Left kidney (tissue), 2 donors: ENCODE data around the gene HIVEP3. TPM values are rescaled to one million over a fixed set of nuclear protein-coding genes. Genes with fewer than 3 reads are reported as not detected.

ENCODE experiments used
- DNase-seq: peaks from one replicate; pipeline ENCODE4 v3.0.0-alpha.2; 2013
- polyA plus RNA-seq: library from polyadenylated mRNA; unstranded; fragments of 120-200 nt; gene quantifications from one replicate; pipeline ENCODE4 v1.2.1, GENCODE V29; 2013; ENCODE audit not compliant: insufficient read length

The HIVEP3 gene
- polyA plus RNA-seq, 1 donor, result 4.0 TPM

DNA sequence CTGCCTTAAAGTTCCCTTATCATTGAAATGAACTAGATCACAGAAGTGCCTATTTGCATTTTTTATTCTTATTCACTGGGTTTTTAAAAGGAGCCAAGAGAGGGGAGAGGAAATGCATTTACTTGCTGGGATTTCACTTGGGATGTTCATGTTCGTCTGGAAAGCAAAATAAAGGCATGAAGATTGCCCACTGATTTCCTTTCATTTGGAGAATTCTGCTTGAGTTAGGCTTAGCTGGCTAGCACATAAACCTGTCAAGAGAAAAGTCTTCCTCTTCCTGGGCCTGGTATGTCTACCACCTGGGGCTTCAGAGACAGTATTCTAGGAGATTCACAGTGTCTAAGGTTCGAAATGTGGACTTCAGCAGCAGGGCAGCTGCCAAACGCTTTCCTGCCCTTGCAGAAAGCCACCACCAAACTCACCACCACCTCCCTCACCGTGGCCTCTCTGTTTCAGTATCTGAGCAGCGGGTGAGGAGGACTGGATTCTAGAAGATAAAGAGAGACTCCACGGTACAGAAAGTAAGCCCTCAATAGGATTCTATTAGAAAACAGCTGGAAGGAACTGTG is 44.5 kb downstream of the HIVEP3 start:
- no peak for DNase-seq

DNA sequence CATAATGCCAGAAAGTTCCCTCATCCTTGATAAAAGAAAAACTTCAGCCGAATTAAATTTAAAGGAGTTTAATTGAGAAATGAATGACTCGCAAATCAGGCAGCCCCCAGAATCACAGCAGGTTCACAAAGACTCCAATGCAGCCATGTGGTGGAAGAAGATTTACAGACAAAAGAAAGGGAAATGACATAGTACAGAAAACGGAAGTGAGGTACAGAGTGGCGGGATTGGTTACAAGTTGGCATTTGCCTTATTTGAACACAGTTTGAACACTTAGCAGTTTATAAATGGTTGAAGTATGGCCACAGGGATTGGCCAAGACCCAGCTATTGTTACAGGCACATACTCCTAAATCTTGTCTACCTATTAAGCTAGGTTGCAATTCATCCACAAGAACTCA is 46.6 kb downstream of the HIVEP3 start:
- no peak for DNase-seq

GRCh38 chr1:41870076-41870562 is 48.6 kb downstream of the HIVEP3 start:
- DNase-seq, result no peak

- DNase-seq, result no peak
Measured at GRCh38 chr1:41868241-41868998, 50.3 kb downstream of the HIVEP3 start.

- DNase-seq, result no peak
Measured at GRCh38 chr1:41866285-41866684, 52.4 kb downstream of the HIVEP3 start.

- DNase-seq, result no peak
Measured at GRCh38 chr1:41864471-41865040, 54.2 kb downstream of the HIVEP3 start.

DNA sequence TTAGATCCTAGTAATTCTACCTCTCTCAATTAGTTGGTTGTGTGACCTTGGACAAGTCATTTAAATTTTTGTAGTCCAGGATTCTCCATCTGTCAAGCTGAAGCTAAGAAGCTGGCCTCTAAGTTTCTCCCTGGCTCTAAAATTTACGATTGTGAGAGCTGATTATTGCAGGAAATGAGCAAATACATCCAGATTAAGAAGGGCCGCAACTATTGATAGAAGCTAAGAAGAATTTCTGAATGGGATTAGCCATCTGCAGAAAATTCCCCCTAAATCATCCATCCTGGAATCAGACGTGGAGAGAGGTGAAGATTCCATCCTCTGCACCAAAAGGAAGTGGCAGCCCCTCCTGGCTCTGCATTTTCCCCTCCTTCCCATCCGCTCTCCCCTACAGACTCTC is 55.0 kb downstream of the HIVEP3 start:
- no peak for DNase-seq

- no peak for DNase-seq
Measured at GRCh38 chr1:41862384-41863221, 56.1 kb downstream of the HIVEP3 start.

DNA sequence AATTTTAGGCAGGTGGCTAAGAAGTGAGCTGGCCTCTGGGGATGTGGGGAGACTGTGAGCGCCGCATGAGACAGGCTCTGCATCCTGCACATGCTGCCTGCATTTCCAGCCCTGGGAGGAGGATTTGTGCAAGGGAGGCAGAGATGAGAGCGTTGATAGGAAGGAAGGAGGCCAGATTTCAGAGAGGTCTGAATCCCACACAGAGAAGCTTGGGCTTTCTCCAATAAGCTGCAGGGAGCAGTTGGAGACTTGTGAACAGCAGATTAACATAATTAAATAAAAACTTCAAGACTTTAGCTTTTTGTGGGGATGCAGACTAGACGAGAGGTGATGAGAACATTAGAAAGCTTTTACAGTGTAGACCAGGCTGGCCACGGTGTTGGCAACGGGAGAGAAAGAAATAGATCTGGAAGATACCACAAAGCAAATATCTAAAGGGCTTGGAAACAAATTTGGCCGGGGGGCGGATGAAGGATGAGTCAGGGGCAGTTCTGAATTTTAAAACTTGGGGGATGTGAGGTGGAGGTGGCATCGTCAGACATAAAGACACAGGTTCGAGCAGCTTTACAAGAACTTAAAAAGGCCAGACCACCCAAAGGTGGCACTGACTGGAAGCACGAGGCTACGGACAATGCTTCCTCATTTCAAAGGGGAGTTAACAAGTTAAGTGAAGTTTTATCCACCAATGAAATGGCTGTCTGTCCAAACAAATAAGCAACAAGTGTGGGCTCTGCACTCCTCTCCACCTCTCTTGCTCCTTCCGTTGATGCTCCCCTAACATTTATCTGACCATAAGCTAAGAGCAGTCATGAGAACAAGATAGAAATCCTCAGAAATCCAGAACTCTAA is 57.0 kb downstream of the HIVEP3 start:
- DNase-seq, result no peak

GRCh38 chr1:41860771-41861170 is 58.0 kb downstream of the HIVEP3 start:
- DNase-seq, result no peak

DNA sequence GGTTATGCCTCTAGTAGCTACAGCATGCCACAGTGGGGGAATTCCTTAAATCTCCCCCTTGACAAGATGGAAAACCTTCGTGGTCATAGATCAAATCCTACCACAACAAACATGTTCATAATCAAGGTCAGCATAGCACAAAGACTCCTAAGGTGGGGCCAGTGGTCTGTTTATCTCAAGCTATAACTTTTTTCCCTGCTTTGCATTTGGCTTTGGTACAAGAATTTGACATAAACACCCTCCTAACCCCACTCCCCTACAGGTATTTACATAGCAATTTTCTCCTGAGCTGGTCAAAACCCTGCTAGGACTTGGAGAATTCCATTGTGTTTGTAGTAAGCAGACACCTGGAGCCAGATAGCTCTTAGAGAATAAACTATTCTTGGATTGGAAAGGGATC is 58.5 kb downstream of the HIVEP3 start:
- DNase-seq, result no peak

- no peak for DNase-seq
Measured at GRCh38 chr1:41859686-41860085, 59.0 kb downstream of the HIVEP3 start.

DNA sequence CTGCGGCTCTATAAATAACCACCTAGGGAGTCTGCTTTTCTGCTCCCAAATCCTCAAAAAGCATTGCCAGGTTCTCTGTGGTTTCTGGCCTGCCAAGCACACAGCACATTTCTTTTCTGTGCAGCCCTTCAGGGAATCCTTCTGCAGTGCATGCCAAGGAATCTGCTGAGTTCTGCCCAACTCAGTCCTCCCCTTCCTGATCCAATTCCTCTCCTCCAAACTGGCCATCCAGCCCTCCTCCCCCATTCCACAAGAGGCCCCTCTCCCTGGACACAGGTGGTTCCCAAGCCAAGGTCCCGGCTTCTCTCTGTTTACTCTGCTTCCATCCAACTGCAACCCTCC is 61.8 kb downstream of the HIVEP3 start:
- DNase-seq, result no peak

GRCh38 chr1:41856151-41856943 is 62.4 kb downstream of the HIVEP3 start:
- DNase-seq, result no peak

DNA sequence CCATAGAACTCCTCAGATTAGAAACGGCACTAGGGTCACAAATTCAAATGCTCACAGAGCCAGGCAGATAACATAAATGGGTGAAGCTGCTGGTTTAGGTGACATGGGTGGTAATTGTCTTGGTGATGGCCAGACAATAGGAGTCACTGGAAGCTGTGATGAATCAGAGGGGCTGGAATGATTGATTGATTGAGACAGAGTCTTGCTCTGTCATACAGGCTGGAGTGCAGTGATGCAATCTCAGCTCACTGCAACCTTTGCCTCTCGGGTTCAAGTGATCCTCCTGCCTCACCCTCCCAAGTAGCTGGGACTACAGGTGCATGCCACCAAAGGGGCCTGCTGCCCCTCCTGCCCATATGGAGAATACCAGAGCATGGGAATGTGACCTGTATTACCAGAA is 63.0 kb downstream of the HIVEP3 start:
- no peak for DNase-seq

- no peak for DNase-seq
Measured at GRCh38 chr1:41853907-41854306, 64.8 kb downstream of the HIVEP3 start.

DNA sequence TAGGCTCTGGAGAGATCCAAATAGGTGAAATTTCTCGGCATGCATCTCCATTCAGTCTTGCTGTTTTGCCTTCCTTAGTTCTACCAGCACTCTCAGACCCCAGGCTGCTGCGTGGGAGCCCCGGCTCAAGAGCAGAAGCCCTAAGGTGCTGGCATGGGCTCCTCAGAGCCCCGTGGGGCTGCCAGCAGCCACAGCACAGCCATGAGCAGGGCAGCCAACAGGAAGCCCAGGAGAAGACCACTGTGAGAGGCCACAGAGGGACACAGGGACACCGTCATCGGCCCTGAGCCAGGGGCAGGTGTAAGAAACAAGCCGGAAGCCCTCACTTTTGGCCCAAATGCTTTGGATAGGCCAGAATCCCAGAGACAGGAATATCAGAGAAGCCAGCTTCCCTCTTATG is 66.6 kb downstream of the HIVEP3 start:
- DNase-seq, result no peak

DNA sequence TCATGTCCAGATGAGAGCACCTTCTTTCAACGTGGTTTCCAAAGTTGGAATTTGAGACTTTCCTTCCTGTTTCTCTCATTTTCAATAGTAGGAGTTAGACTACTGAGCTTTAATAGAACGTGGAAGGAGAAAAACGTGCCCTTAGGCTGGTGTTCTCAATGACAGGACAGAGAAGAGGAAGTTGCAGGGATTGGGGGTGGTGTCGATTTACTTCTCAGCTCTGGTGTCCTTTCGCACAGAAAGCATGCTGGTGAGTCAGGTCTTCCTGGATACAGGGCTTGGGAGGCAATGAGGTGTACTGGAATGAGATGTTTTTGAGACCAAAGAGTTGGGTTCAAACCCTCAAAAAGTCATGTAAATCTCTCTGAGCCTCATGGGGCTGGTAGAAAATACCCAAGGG is 67.1 kb downstream of the HIVEP3 start:
- no peak for DNase-seq

DNA sequence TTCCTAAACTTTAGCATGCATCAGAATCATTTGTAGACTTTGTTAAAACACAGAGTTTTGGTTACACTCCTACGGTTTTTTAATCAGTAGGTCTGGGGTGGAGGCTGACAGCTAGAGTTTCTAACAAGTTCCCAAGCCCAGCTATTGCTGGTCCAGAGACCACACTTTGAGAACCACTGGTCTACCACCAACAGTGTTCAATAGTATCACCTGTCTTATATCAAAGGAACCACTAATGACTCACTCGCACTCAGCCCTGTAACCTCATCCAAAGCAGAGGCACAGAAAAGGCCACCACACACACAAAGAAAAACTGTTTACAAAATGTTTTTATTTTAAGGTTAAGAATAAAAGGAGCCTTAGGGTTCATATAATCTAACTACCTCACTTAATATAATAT is 68.7 kb downstream of the HIVEP3 start:
- DNase-seq, result no peak

DNA sequence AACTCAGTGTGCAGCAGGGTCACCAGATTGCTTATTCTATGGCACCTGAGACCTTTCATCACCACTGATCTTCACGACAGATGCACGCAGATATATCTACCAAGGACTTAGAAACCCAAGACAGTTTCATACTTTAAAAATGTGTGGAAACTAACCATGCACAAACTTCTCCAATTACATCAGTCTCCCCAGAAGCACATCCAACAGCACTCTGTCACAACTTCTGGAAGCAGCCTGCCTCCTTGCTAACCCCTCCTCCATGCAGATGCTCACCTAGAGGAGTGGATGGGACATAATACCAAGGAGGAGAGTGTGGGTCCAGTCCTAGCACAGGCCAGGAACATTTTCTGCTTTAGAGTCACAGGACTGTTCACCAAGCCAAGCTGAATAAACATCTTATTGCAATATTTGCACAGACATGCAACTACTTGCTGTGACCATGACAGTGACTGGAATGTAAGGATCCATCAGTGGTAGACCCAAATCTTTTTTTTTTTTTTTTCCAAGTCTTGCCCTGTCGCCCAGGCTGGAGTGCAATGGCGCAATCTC is 69.4 kb downstream of the HIVEP3 start:
- DNase-seq, result no peak
